Inferior parietal cortex (tissue), 1 donor: ENCODE results near the gene C16orf92.
A peak's percentile ranks its signal among the peaks of the same experiment; 100 is the strongest.

ENCODE experiments used
- DNase-seq: peaks from one replicate; pipeline ENCODE4 v3.0.0-alpha.2; 2016; ENCODE audit errors: extremely low spot score

C16orf92 gene

GRCh38 chr16:29989111-29989858 is 33.7 kb upstream of the C16orf92 start:
- no peak for DNase-seq

GRCh38 chr16:29990034-29990433 is 33.0 kb upstream of the C16orf92 start:
- no peak for DNase-seq

DNA sequence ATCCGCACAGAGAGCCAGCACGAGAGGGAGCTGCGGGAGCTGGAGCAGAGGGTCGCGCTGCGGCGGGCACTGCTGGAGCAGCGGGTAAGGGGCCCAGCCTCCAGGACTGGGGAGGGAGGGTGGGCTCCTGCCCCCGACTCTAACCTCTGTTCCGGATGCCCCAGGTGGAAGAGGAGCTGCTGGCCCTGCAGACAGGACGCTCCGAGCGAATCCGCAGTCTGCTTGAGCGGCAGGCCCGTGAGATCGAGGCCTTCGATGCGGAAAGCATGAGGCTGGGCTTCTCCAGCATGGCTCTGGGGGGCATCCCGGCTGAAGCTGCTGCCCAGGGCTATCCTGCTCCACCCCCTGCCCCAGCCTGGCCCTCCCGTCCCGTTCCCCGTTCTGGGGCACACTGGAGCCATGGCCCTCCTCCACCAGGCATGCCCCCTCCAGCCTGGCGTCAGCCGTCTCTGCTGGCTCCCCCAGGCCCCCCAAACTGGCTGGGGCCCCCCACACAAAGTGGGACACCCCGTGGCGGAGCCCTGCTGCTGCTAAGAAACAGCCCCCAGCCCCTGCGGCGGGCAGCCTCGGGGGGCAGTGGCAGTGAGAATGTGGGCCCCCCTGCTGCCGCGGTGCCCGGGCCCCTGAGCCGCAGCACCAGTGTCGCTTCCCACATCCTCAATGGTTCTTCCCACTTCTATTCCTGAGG is 32.0 kb upstream of the C16orf92 start:
- no peak for DNase-seq

DNA sequence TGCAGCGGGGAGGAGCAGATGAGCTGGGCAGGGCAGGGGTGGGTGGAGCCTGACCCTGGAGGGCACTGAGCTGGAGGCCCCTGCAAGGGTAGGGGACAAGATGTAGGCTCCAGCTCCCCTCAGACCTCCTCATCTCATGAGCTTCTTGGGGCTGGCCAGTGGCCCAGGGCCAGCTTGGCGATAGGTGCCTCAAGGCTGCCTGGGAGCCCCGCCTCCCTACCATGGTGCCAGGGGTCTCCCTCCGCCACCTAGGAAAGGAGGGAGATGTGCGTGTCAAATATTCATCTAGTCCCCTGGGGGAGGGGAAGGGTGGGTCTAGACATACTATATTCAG is 31.5 kb upstream of the C16orf92 start:
- no peak for DNase-seq

DNA sequence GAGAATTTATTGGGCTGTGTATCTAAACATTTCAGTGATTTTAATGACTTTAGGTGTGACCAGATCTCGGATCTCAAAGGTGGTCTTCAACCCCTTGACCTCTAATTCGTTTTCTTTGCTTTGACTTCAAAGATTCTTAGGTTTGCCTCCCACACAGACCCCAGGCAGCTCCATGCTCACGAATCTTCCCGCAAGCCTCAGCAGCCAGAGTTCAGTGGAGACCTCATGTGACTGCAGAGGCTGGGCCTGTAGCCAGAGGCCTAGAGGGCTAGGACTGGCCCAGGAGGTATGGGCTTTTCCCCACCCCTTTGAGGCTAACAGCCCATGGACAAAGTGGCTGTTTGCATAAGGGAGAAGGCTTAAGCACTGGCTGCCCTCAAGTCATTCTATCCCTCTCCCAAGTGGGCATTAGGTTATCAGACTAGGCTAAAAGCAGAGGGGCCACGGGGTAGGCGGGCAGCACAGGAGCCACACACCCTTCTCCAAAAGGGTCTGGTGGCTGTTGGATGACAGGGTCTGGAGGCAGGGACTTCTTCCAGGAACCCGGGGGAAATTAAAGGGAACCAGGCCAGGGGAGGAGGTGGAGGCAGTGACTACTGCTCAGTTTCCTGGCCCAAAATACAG is 30.5 kb upstream of the C16orf92 start:
- DNase-seq, result no peak

GRCh38 chr16:29993191-29993902 is 29.7 kb upstream of the C16orf92 start:
- DNase-seq, result no peak

DNA sequence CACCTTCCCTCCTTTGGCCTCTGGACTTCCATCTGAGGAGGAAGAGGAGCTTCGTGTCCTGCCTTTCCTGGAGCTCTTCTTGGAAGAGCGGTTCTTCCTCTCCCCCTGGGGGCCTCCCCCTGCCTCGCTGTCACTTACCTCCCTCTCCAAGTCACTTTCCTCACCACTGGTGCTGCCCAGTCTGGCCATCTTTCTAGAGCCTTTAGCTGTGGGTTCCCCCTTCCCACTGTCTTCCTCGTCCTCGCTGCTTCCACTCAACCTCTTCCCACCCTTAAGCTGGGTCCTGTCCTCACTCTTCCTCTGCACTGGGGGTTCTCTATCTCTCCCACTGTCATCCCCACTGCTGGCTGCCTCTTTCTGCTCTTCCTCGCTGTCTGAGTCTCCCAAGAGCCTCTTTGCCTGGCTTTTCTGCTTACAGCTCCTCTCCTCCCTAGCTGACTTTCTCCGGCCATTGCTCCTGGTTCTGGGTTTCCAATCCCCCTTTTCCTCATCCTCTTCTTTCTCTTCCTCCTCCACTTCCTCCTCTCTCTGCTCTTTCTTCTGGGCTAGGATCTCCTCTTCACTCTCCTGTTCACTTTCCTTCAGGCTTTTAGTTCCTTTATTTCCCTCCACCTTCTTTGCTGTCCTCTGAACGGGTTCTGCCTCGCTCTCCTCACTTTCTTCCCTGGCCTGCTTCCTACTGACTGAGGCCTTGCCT is 28.9 kb upstream of the C16orf92 start:
- no peak for DNase-seq

DNA sequence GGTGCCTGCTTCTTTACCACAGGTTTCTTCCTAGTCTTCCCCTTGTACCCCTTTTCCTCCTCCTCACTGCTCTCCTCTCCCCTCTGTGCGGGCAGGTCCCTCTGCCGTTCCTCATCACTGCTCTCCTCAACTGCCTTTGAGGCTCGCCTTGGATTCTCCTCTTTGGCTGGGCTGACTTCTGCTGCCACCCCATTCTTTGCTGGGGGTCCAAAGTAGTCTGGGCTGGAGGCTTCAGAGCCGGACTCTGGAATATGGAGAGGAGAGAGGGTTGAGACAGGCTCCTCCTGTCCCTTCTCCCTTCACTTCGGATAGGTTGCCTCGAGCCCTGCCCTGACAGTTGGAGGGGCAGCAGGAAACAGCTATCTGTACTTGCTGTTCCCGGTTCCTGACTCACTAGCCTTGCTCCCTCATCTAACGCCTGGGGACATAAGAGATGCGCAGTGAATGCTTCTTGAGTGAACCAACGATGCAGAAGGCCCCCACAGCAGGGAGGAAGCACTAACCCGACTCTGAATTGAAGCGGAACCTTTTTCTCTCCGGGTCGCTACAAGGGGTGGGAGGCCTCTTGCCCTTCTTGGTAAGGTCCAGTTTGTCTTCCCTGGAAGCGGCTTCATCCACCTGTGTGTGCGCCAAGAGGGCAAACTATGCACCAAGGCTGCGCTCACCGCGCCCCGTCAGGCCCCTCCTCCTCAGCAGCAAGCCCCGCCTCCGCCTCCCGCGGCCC is 28.2 kb upstream of the C16orf92 start:
- DNase-seq, result no peak

GRCh38 chr16:29995324-29995910 is 27.6 kb upstream of the C16orf92 start, which contains the start of gene HIRIP3:
HIRIP3 (minus strand) TSS chr16:29995617; CDS start chr16:29995605, 12 bp downstream.
- peak; percentile 94 for DNase-seq

GRCh38 chr16:29995911-29996765 is 26.9 kb upstream of the C16orf92 start, which contains the start of gene INO80E:
INO80E (plus strand) TSS chr16:29996241; CDS start chr16:29996311, 70 bp downstream.
- peak; percentile 98 for DNase-seq

GRCh38 chr16:29996766-29997250 is 26.2 kb upstream of the C16orf92 start:
- DNase-seq, result no peak

DNA sequence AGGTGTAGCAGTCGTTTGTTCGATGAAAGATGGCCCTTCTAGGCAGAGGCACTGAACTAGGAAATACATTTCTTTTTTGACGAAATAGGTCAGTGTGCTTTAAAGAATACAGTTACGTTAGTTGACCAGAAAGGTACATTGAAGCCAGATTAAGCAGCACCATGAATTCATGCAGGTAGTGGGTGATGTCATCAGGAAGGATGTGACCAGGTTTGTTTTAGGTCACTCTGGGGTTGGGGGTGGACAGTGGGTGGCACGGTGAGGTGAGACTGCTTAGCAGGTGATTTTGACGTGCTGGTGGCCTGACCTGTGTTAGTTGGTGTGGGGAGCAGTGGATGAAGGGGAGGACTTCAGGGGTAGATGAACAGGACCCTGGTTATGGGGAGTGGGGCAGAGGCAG is 23.4 kb upstream of the C16orf92 start:
- DNase-seq, result no peak

- no peak for DNase-seq
Observed at GRCh38 chr16:30000735-30001631, 22.0 kb upstream of the C16orf92 start.

GRCh38 chr16:30002614-30003346 is 20.2 kb upstream of the C16orf92 start:
- DNase-seq, result no peak

DNA sequence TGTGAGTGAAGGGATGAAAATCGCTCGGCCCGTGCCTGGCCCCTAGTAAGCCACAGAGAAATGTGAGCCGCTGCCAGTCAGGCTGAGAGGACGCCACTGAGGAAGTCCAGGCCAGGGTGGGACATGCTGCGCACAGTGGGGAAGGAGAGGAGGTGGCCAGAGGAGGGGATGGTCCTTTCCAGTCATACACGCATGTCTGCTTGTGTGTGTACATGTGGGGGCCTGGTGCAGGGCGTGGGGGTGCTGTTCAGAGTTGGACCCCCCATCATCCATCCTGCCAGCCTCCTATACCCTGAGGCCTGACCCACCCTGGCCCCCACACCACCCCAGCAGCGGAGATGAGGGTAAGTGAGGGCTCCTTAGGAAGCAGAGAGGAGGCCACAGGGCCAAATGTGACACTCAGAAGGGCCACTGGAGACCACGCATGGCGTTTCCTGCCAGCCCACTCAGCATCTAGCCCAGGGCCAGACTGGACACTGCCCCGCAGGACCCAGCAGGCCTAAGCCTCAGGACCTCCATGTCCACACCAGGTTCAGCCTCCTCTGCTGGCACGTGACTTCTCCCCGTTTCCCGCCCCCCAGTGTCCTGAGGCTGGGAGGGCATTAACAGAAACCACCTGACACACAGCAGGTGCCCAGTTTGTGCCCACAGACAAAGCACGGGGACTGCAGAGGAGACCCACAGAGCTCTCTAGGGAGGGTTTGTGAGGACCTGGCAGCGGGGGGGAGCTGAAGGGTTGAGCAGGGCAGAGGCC is 19.2 kb upstream of the C16orf92 start:
- no peak for DNase-seq

DNA sequence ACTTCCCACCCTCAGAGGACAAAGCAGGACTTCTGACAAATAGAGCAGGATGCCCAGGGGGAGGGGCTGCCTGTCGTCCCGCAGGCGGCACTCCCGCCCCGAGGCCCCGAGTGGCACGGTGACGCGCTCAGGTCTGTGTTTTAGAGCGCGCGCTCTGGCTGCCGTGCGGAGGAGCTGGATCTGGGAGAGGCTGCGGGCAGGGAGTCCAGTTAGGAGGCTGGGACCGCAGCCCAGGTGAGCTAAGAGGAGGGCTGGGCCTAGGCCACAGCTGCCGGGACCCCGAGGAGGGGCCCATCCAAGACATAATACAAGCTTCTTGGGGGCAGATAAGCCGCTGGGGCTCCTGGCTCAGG is 18.6 kb upstream of the C16orf92 start:
- DNase-seq, result no peak

DNA sequence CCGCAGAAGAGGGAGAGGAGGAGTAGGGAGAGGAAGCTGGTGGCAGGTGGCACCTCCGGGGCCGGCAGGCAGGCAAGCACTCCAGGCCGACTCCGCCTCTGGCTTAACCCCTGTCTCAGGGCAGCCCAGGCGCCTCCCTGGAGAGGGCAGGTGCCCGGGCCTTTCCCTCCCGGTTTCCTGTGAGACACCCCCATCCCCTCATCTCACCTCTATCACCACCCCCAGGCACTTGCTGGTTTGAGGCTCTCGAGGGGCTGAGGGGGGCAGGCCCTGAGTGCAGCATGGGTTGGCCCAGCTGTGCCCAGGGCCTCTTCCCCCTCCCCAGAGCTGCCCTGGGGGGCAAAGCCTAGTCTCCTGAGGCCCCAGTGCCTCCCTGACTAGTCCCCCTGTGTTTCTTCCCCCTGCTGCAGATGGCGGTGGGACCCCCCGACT is 18.2 kb upstream of the C16orf92 start:
- DNase-seq, result no peak
